WERI-Rb-1 (cell line): ENCODE measurements around the gene PLXNB3.
A peak's percentile ranks its signal among the peaks of the same experiment; 100 is the strongest.

Experiments
- DNase-seq: peaks from one replicate; pipeline ENCODE4 v3.0.0-alpha.2; 2020
- H3K27ac ChIP-seq: fragments of 250-450 bp; sonication (Bioruptor Pico); 2 replicates; pipeline ENCODE4 v1.5.1; 2020; ENCODE audit warnings: mild to moderate bottlenecking, moderate library complexity
- H3K27me3 ChIP-seq: fragments of 250-450 bp; sonication (Bioruptor Pico); 2 replicates; pipeline ENCODE4 v1.5.1; 2021; ENCODE audit warnings: mild to moderate bottlenecking, low read depth, moderate library complexity; ENCODE audit not compliant: insufficient read depth, severe bottlenecking
- H3K36me3 ChIP-seq: fragments of 250-450 bp; sonication (Bioruptor Pico); 2 replicates; pipeline ENCODE4 v1.5.1; 2020; ENCODE audit warnings: mild to moderate bottlenecking, moderate library complexity
- H3K4me3 ChIP-seq: 2 replicates; pipeline ENCODE4 v1.5.1; 2011; ENCODE audit warnings: low read depth, mild to moderate bottlenecking, control low read depth, low read length
- H3K9me3 ChIP-seq: fragments of 250-450 bp; sonication (Bioruptor Pico); 2 replicates; pipeline ENCODE4 v1.5.1; 2021; ENCODE audit warnings: mild to moderate bottlenecking, moderate library complexity; ENCODE audit not compliant: severe bottlenecking
- CTCF ChIP-seq: IDR thresholded peaks from 2 replicates; pipeline ENCODE4 v1.5.1; 2011; ENCODE audit warnings: low read depth, mild to moderate bottlenecking, control low read depth, inconsistent platforms, low read length

The PLXNB3 gene

GRCh38 chrX:153763298-153763932, 634 bp upstream of the PLXNB3 start:
- H3K9me3 ChIP-seq = peaks cover 2% of the 10 kb centered on the region
- H3K36me3 ChIP-seq = no peaks in the 10 kb centered on the region
- no peak overlapping the region for H3K27ac ChIP-seq
- H3K27me3 ChIP-seq = peaks cover 34% of the 10 kb centered on the region
- H3K4me3 ChIP-seq = no peak overlapping the region
- TF ChIP-seq CTCF = no peak
- DNase-seq = peak; percentile 6

GRCh38 chrX:153764786-153765137, 713 bp downstream of the PLXNB3 start:
- Histone ChIP-seq H3K36me3 (no peaks in the 10 kb centered on the region), H3K4me3 (no peak overlapping the region), H3K9me3 (no peaks in the 10 kb centered on the region), H3K27ac (no peak overlapping the region), H3K27me3 (peaks cover 34% of the 10 kb centered on the region)
- TF ChIP-seq CTCF = no peak
- DNase-seq = no peak

- Histone ChIP-seq H3K27me3 (peaks cover 38% of the 10 kb centered on the region), H3K27ac (no peak overlapping the region), H3K4me3 (no peak overlapping the region), H3K9me3 (no peaks in the 10 kb centered on the region), H3K36me3 (no peaks in the 10 kb centered on the region)
- TF ChIP-seq CTCF = no peak
- DNase-seq = peak; percentile 12
Measured at GRCh38 chrX:153765138-153766079, 1.4 kb downstream of the PLXNB3 start.

- H3K36me3 ChIP-seq = no peaks in the 10 kb centered on the region
- no peaks in the 10 kb centered on the region for H3K9me3 ChIP-seq
- H3K4me3 ChIP-seq = no peak overlapping the region
- peak; percentile 36 for DNase-seq
- no peak for TF ChIP-seq CTCF
- no peak overlapping the region for H3K27ac ChIP-seq
- peaks cover 40% of the 10 kb centered on the region for H3K27me3 ChIP-seq
Measured at GRCh38 chrX:153766098-153766817, 2.2 kb downstream of the PLXNB3 start.

- H3K36me3 ChIP-seq = no peaks in the 10 kb centered on the region
- no peak overlapping the region for H3K27ac ChIP-seq
- TF ChIP-seq CTCF = no peak
- peaks cover 47% of the 10 kb centered on the region for H3K27me3 ChIP-seq
- no peaks in the 10 kb centered on the region for H3K9me3 ChIP-seq
- peak; percentile 11 for DNase-seq
- no peak overlapping the region for H3K4me3 ChIP-seq
Measured at GRCh38 chrX:153766871-153767673, 3.0 kb downstream of the PLXNB3 start.
